Esophagus (tissue), 2 donors: Measurements from ENCODE around the gene ALDH3B2. TPM values are rescaled to one million over a fixed set of nuclear protein-coding genes. Genes with fewer than 3 reads are reported as not detected.
"Not testable (repeated sequence)": the region's sequence is repeated elsewhere in the genome, so short reads cannot be mapped to it uniquely, and the experiment has no call there.

ENCODE experiments used
- H3K27ac ChIP-seq, 2 donors: one replicate each; pipeline ENCODE4 v1.5.1; 2013; ENCODE audit warnings: low read depth in 2 of 2, mild to moderate bottlenecking in 2 of 2, inconsistent platforms in 1 of 2, low read length in 1 of 2, moderate library complexity in 1 of 2
- H3K27me3 ChIP-seq, 2 donors: one replicate each; pipeline ENCODE4 v1.6.1; 2013; ENCODE audit warnings: low read length in 2 of 2, control low read depth in 1 of 2, mild to moderate bottlenecking in 1 of 2; ENCODE audit not compliant: insufficient read depth in 2 of 2, control insufficient read depth in 1 of 2
- H3K36me3 ChIP-seq, 2 donors: one replicate each; pipeline ENCODE4 v1.6.1; 2013; ENCODE audit warnings: low read length in 1 of 2; ENCODE audit not compliant: control insufficient read depth in 2 of 2, insufficient read depth in 2 of 2
- H3K4me1 ChIP-seq, 2 donors: one replicate each; pipeline ENCODE4 v1.6.1; 2013; ENCODE audit warnings: low read length in 1 of 2; ENCODE audit not compliant: control insufficient read depth in 2 of 2, insufficient read depth in 2 of 2
- H3K4me3 ChIP-seq, 2 donors: one replicate each; pipeline ENCODE4 v1.5.1; 2013; ENCODE audit warnings: low read length in 2 of 2, mild to moderate bottlenecking in 2 of 2, low read depth in 1 of 2, moderate library complexity in 1 of 2
- H3K9me3 ChIP-seq, 2 donors: one replicate each; pipeline ENCODE4 v1.6.1; 2013; ENCODE audit warnings: mild to moderate bottlenecking in 2 of 2, low read depth in 1 of 2, low read length in 1 of 2, moderate library complexity in 1 of 2; ENCODE audit not compliant: control insufficient read depth in 2 of 2, insufficient read depth in 1 of 2
- WGBS, 2 donors: extraction: QIAGEN DNeasy Blood & Tissue Kit; methylation state at CpG; one replicate each; pipeline ENCODE4 v1.1.7; 2013; 5-methylcytosine and 5-hydroxymethylcytosine counted together
- polyA plus RNA-seq, 2 donors: library from polyadenylated mRNA; stranded (reverse); fragments of 200-250 nt; gene quantifications; one replicate each; pipeline ENCODE4 v1.2.3, GENCODE V29; 2013
- donor health status: healthy with polysubstance abuse.
- donor health status: Bipolar disorder and iron deficiency.

The ALDH3B2 gene
- polyA plus RNA-seq, 2 donors: 62.8 to 120 TPM

DNA sequence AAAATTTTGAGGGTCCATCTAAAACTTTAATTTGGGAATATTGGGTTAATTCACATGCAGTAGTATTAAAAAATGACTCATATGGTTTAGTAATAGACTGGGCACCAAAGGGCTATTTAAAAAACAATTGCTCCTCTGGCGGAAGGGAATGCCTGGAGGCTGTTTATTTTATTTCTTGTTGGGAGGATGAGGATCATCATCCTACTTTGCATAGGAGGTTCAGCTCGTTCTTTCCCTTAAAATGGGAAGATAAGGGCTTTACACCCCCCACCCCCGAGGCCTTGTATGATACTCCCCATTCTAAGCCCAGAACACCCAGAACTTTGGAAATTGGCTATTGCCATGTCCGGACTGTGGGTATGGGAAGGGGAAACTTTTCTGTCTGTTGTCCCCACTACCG, 29.3 kb upstream of the ALDH3B2 start:
- H3K4me1 ChIP-seq, H3K9me3 ChIP-seq, H3K27ac ChIP-seq, H3K4me3 ChIP-seq, H3K27me3 ChIP-seq, H3K36me3 ChIP-seq: not testable (repeated sequence)
- 49 to 64% methylated on average over 5 of the region's 5 CpGs for WGBS, 2 donors

- no peak overlapping the region for H3K4me3 ChIP-seq
- no peak overlapping the region for H3K27ac ChIP-seq
- 56 to 70% methylated on average over 11 of the region's 11 CpGs for WGBS, 2 donors
- H3K27me3 ChIP-seq: no peaks in the 10 kb centered on the region
- no peaks in the 10 kb centered on the region for H3K9me3 ChIP-seq
- H3K4me1 ChIP-seq: peaks cover 0 to 5% of the 10 kb centered on the region in 2 donors
- no peaks in the 10 kb centered on the region for H3K36me3 ChIP-seq
Observed at GRCh38 chr11:67700548-67701262, 26.3 kb upstream of the ALDH3B2 start.

DNA sequence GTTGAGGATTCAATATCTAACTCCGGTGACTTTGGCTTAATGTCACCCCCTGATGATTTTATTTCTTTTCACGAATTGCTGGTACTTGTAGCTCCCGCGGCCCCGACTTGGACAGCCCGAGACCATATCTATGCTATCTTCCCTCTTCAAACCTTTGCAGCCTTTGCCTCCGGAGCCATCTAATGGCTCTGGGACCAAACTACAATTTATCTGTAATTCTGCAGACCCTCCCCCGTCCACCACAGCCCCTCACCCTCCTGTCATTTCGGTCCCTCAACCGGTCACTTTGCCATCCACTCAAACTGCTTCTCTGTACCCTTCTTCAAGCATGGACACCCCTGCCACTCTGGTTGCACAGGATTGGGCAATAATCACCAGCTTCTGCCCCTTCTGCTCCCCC, 25.7 kb upstream of the ALDH3B2 start:
- Histone ChIP-seq H3K4me1 (peaks cover 0 to 5% of the 10 kb centered on the region in 2 donors), H3K27me3 (no peaks in the 10 kb centered on the region), H3K9me3 (no peaks in the 10 kb centered on the region), H3K27ac (no peak overlapping the region), H3K36me3 (no peaks in the 10 kb centered on the region), H3K4me3 (no peak overlapping the region)
- WGBS, 2 donors: 74 to 78% methylated on average over 10 of the region's 10 CpGs

DNA sequence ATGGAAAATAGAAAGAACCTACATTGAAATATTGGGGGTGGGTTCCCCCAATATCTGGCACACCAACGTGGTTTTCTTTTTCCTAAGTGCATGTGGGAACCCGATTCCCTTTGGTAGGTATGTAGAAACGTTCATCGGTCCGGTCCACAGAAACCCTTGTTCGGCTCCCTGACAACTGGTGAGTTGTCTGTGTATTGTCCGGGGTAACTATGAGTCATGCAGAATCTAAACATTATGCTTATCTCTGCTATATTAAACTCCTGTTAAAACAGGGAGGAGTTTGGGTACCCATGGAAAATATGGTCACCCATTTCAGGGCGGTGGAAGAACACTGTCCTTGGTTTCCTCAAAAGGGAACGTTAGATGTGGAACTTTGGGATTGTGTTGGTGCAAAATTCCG, 25.1 kb upstream of the ALDH3B2 start:
- Histone ChIP-seq H3K4me3 (no peak overlapping the region), H3K27me3 (no peaks in the 10 kb centered on the region), H3K9me3 (no peaks in the 10 kb centered on the region), H3K27ac (no peak overlapping the region), H3K4me1 (peaks cover 0 to 5% of the 10 kb centered on the region in 2 donors), H3K36me3 (no peaks in the 10 kb centered on the region)
- 54 to 64% methylated on average over 10 of the region's 10 CpGs for WGBS, 2 donors

DNA sequence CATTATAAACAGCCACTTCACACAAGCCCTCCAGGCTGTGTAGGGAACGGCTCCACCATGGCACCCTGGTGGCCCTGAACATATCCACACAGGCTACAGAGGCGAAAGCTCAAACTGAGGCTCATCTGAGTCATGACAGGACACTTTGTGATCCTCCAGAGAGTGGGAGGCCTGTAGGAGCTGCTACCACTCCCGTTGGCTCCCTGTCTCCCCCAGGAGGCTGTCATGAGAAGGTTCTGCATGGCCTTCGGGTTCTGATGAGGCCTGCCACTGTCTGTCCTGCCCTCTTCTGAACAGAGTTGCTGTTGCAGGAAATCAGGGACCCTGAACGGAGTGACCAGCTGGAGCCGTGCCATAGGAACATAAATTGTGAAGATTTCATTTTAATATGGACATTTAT, 23.8 kb upstream of the ALDH3B2 start:
- H3K4me3 ChIP-seq: no peak overlapping the region
- WGBS, 2 donors: 79 to 80% methylated on average over 6 of the region's 6 CpGs
- H3K27ac ChIP-seq: no peak overlapping the region
- no peaks in the 10 kb centered on the region for H3K27me3 ChIP-seq
- H3K4me1 ChIP-seq: peaks cover 0 to 5% of the 10 kb centered on the region in 2 donors
- H3K9me3 ChIP-seq: no peaks in the 10 kb centered on the region
- no peaks in the 10 kb centered on the region for H3K36me3 ChIP-seq

DNA sequence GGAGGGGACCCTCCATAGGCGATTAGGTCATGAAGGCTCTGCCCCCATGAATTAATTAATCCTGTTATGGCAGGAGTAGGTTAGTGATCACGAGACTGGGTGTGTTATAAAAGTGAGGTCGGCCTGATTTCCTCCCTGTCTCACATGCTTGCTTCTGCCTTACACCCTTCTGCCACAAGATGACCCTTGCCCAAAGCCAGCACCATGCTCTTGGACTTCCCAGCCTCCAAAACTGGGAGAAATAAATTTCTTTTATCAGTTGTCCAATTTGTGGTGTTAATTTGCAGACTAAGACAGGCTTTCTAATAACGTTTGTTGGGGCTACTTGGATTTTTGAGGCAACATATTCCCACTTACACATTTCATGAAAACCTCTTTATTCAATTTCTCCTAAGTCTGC, 23.4 kb upstream of the ALDH3B2 start:
- H3K9me3 ChIP-seq: no peaks in the 10 kb centered on the region
- H3K27ac ChIP-seq: no peak overlapping the region
- 85 to 89% methylated on average over 4 of the region's 4 CpGs for WGBS, 2 donors
- H3K27me3 ChIP-seq: no peaks in the 10 kb centered on the region
- no peak overlapping the region for H3K4me3 ChIP-seq
- no peaks in the 10 kb centered on the region for H3K36me3 ChIP-seq
- H3K4me1 ChIP-seq: peaks cover 0 to 5% of the 10 kb centered on the region in 2 donors

DNA sequence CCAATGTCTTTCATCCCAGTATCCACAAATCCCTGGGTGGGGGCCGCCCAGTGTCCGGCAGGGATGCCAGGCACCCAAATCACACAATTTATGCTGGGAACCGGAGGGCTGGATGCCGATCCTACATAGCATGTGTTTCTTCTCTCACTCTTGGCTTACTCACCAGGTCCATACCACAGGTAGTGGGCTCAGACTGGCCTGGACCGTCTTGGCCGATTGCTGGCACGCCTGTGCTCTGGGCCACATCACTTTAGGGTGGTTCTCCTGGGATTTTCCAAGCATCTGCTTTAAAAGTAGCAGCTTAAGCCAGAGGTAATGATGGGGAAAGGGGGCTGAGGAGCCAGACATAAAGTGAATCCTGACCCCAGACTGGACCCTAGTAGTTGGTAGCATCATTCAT, 22.6 kb upstream of the ALDH3B2 start:
- H3K9me3 ChIP-seq: no peaks in the 10 kb centered on the region
- no peaks in the 10 kb centered on the region for H3K27me3 ChIP-seq
- no peaks in the 10 kb centered on the region for H3K36me3 ChIP-seq
- no peak overlapping the region for H3K27ac ChIP-seq
- 92% methylated on average over 7 of the region's 7 CpGs for WGBS, 2 donors
- H3K4me1 ChIP-seq: peaks cover 0 to 5% of the 10 kb centered on the region in 2 donors
- H3K4me3 ChIP-seq: no peak overlapping the region

DNA sequence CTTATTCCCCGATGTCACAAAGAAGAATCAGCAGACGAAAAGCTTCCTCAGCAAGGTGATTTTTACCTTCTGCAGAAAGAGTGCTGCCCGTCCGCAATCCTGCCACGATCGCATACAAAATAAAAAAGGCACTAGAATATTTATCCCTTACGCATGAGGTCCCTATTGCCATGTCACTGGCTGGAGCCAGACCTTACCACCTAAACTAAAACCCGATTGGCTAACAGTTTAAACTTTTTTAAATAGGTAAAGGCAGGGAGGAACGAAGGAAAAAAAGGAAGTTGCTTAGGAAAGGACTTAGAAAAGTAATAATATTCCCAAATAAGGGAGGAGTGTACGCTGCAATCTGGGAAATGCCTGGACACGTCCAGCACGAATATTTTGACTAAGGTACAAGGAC, 21.2 kb upstream of the ALDH3B2 start:
- Histone ChIP-seq H3K4me1 (peaks cover 0 to 5% of the 10 kb centered on the region in 2 donors), H3K36me3 (no peaks in the 10 kb centered on the region), H3K4me3 (no peak overlapping the region), H3K27me3 (no peaks in the 10 kb centered on the region), H3K27ac (no peak overlapping the region), H3K9me3 (no peaks in the 10 kb centered on the region)
- WGBS, 2 donors: 77 to 79% methylated on average over 12 of the region's 12 CpGs

GRCh38 chr11:67694875-67695555, 20.6 kb upstream of the ALDH3B2 start:
- H3K27me3 ChIP-seq: no peaks in the 10 kb centered on the region
- H3K36me3 ChIP-seq: no peaks in the 10 kb centered on the region
- no peaks in the 10 kb centered on the region for H3K9me3 ChIP-seq
- H3K27ac ChIP-seq: no peak overlapping the region
- H3K4me3 ChIP-seq: no peak overlapping the region
- no peaks in the 10 kb centered on the region for H3K4me1 ChIP-seq
- WGBS, 2 donors: 74 to 81% methylated on average over 28 of the region's 28 CpGs

DNA sequence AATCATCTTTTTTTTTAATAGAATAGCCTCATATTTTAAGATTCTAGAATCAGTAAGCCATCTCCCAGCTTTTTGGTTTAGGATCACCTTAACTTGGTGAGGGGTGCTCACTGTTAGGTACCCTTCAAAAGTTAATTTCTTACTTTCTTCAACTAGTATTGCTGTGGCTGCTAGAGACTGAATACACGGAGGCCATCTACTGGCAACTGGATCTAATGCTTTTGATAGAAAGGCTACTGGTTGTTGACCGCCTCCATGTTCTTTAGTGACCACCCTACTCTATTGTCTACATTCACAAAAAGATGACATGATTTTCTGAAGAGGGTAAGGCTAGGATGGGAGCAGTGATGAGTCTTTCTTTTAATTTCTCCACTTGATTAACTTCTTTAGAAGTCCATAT, 16.7 kb upstream of the ALDH3B2 start:
- Histone ChIP-seq H3K27me3 (no peaks in the 10 kb centered on the region), H3K4me1 (no peaks in the 10 kb centered on the region), H3K9me3 (no peaks in the 10 kb centered on the region), H3K27ac (no peak overlapping the region), H3K36me3 (no peaks in the 10 kb centered on the region), H3K4me3 (no peak overlapping the region)
- WGBS, 2 donors: 50 to 51% methylated on average over 2 of the region's 2 CpGs
